ENCODE data around the gene PLA2G2C.
"Not testable (repeated sequence)": the region's sequence is repeated elsewhere in the genome, so short reads cannot be mapped to it uniquely, and the experiment has no call there.

Gene PLA2G2C

DNA sequence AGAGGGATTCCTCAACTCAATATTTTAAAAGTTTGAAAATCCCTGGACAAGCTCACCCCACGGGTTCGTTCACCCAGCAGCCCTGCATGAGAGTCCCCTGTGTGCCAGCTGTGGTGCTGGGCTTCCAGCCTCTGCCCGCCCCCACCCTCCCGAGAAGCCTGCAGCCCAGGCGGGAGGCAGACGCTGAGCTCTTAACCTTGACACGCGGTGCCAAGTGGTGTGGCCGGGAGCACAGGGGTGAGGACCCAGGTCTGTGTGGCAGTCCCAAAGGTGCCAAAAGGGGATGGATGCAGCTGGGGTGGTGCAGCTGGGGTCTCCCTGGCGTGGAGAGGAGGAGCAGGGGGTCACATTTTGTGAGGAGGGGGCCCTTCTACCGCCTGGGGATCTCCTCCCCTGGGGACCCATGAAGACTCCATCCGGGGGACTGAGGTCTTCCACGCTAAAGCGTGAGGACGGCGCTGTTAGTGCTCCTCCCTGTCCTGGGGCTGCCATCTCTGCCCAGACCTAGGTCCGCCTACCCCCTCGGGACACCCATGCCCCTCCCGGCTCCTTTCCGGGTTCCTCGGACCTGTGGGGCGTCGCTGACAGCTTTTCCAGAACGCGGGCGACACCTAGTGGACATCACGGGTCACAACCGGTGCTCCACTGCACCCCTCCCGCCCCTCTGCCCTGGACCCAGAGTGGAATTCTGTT is 34.3 kb downstream of the PLA2G2C start:
- peak; percentile 61 to 70 for DNase-seq

DNA sequence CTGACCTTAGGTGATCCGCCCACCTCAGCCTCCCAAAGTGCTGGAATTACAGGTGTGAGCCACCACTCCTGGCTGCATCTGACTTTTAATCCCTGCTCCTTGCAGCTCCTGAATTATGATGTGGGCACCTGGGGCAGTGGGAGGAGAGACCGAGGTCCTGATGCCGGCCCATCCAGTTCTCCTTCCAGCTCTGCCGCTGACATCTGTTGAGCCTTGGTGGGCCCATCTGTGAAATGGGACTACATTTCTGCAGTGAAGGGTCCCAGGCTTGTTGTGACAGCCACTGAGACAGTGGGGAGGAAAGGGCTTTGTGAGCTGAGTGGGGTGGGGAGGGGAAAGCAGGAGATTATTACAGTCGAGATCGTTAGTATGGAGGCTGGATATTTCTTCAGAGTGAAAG is 35.3 kb downstream of the PLA2G2C start:
- no peak for DNase-seq

DNA sequence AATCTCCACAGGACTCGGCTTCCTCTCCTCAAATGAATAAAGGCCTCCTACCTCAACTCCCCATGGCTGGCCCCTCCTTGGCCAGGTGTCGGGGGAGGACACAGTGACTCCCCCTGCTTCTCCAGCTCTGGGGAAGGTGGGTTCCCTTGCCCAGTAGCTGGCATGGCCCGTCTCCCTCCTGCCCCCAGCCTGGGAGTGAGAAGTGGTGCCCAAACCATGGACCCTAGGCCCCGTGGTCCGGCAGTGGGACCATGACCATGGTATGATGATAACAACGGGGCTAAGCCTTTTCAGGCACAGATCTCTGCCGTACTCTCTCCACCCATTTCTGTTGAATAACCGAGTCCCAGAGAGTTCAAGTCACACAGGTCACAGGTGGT is 36.0 kb downstream of the PLA2G2C start:
- DNase-seq = no peak

DNA sequence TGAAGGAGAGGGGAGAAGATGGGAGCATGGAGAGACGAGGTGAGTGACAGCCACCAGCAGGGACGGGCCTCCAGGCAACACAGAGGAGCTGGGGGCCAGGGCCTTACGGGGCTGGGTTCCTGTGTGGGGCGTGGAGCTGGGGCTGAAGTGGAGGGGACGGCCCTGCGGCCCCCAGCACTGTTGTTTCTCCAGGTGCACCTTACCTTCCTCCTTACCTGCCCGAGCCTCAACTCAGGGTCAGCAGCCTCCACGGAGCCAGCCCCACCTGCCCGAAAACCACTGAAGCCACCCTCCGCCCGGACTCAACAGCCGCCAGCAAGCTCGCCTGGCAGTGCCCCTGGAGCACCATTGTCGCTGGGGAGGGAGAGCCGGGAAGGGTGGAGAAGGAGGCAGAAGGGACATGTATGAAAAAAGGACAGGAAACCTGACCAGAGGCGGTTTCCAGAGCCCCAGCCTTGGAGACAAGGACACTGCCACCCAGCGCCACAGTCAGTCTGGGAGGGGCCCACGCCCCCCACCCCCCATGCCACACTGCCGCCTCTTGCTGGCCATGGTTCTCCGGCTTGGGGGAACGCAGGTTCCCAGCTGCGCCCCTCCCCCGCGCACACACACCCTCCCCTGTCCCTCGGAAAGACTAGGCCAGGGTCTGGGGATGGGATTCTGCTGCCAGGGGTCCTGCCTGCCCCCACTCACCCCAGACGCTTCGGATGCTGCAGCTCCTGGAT is 36.6 kb downstream of the PLA2G2C start:
- DNase-seq = no peak

DNA sequence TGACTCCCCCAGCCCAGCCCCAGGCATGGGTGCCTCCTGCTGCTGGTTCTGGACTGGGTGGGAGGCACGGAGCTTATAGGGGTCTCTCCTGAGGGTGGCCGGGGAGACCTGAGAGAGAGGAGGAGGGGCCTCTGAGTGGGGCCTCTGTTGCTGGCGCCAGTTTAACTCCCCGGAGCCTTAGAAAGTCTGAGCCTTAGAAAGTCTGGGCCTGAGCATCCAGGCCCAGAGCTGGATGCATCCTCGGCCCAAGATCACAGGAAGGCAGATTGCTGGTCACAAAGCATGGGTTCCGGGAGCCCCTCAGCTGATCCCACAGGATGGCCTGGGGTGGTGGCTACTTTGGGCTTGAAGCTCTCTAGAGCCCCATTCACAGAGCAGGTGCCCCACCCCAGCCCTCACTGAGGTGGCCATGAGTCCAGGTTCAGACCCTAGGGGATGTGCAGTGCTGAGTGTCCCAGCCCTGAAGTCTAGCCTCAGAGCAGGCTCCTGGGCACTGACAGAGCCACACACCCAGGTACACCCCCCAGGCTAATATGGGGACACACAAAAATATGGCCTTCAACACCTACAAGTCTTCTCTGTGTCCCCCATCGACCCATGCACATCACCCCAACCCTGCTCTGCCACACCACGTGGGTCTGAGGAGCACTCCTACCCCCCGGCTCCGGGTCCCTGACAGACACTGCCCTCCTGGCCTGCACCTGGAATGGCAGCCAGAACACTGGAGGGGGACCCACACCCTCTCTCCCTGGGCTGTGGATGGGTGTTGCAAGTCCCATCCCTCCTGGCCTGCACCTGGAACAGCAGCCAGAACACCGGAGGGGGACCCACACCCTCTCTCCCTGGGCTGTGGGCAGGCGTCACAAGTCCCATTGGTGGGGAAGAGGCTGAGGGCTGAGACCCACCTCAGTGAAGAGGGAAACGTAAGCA is 37.5 kb downstream of the PLA2G2C start:
- DNase-seq = no peak

DNA sequence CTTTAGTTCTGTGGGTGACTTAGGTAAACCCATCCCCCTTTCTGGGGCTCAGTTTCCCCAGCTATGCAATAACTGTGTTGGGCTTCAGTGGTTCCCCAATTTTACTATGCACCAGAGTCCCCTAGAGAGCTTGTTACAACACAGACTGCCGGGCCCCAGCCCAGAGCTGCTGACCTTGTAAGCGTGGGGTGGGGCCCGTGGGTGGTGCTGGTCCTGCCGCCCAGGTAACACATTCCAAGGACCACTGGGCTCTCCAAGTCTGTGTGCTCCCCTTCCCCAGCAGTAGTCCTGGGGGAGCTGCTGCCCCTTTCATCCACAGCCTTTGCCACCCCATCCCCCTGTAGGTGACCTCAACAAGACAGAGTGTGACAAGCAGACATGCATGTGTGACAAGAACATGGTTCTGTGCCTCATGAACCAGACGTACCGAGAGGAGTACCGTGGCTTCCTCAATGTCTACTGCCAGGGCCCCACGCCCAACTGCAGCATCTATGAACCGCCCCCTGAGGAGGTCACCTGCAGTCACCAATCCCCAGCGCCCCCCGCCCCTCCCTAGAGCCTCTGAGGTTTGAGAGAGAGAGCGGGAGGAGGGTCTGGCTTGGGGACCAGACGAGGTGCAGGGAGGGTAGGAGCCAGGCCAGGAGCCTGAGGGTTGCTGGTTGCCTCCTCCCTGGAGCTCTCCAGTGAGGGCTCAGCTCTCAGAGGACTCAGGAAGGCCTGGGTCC is 38.3 kb downstream of the PLA2G2C start:
- no peak for DNase-seq

DNA sequence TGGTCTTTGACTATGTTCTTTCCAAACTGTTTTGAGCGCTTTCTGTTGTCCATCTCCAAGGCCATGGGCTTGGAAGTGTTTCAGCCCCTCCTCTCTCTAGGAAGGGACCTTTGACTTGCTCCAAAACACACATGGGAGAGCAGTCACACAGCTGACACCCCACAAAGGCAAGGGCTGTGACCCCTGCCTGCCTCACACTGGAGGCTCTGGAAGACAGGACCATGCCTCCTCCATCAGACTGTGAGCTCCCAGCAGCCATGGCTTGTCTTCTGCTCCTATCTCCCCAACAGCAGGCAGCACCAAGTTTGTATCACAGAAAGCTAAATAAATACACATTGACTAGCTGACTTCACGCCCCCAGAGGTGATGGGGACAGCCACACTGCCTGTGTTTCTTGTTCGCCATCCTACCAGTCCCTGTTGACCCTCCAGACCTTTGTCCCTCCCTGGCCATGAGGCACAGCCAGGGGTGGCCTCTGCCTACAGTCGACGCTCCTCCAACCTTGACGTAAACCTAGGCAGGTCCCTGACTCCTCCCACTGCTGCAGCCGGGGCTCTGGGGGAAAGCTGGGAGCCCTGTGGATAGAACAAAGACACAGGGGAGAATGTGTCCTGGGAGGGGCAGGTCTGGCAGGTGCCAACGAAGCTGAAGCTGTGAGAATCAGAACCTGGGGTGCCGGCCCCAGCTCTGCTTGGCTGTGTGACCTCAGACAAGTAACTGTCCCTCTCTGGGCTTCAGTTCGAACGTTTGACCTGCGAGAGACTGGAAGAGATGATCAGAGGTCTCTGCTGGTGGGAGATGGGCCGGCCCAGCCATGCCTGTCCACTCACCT is 42.4 kb downstream of the PLA2G2C start:
- no peak for DNase-seq

DNA sequence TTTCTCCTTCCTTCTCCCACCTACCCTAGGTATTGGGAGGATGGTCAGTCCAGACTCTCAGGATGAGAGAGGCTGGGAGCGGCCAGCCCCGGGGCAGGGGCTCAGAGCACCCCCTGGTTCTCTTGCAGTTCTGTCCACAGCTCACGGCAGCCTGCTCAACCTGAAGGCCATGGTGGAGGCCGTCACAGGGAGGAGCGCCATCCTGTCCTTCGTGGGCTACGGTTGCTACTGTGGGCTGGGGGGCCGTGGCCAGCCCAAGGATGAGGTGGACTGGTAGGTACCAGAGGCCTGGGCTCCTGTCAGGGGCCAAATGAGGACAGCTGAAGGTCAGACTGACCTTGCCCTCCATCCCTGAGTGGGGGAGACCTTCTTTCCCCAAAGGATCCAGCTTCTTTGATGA is 43.0 kb downstream of the PLA2G2C start:
- no peak for DNase-seq

DNA sequence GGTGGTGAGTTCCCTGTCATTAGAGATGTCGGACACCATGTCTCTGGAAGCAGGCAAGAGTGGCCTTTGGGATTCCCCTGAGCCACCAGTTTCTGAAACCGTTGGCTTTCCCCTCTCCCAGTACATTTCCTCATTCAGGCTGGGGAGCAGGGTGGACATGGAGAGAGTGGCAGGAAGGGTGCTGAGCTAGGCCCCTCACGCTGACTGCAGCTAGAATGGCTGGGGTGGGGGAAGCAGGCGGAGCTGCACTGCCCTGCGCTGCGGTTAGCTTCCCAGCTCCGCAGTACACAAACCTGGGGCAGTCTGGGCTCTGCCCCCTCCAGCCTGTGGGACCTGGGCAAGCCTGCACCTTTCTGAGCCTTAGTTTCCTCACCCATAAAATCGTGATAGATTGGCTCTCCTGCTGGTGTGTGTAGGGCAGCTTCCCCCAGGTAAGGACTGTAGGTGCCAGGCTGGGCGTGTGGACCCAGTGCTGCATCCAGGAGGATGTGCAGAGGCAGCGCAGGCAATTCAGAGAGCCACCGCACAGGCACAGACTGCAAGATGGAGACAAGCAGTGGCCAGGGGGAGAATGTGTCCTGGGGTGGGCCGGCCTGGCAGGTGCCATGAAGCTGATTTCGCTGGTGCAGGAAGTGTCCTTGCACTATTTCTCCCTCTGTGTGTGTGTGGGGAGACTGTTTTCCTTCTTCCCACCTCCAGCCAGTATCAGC is 44.2 kb downstream of the PLA2G2C start:
- no peak for DNase-seq

DNA sequence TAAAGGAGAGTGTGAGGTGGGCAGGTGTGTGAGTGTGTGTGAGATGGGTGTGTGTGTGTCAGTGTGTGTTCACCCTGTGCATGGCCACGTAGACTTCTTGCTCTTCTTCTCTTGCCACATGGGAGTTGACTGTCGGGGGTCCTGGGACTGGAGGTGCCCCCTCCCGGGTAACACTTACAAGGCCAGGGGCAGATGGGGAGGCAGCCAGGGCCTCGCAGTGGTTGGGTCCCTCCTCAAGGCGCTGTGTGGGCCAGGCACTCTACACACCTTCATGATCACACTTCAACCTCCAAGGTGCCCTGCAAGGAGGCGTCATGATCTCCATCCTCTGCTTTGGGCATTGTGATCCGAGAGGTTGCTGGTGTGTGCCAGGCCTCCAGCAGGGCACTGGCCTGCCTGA is 44.9 kb downstream of the PLA2G2C start:
- DNase-seq = no peak

DNA sequence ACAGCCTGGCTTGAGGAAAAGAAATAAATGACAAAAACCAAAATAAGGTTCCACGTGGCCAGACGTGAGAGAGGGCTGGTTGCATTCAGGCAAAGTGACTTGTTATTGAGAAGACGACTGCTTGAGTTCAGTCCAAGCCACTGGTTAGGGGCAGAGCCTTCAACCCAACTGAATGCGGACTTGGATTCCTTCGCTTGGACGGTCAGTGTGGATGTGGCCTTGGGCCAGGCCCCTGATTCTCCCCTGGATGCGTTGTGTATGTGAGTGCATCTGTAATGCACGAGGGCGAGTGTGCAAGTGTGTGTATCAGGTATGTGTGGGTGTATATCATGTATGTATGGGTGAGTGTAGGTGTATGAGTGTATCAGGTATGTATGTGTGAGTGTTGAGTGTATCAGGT is 45.3 kb downstream of the PLA2G2C start:
- DNase-seq = no peak

DNA sequence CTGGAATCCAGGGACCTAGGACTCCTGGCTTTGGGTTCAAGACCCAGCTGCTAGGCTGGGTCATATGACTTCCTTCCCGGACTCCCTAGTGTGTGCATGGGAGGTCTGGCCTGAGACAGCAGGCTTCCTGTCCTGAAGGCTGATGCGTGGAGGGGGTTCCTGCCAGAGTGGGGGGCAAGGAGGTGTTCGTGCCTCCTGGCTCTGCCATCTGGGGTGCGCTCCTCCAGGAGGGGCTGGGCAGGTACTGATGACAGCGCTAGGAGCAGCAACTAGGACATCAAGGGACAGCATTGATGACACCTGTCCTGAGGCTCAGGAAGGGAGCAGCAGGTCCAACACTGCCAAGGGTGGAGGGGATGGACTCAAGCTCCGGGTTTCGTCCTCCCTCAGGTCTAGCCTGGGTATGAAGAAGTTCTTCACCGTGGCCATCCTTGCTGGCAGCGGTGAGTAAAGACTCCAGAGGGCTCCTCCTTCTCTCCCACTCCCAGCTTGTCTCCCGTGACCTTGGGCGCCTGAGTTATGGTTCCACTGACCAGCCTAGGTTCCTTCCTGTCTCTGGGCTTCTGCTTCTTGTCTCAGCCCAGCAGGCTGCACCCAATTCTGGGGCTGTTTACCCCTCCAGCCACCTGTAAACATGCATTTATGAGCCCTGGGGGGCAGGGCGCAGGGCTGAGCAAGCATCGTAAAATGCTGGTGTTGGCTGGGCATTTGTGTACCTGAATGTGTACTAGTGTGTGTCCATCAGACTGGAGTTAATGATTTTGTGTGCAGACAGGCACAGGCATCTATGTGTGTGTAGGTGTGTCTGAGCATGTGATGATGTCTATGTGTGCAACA is 46.3 kb downstream of the PLA2G2C start:
- no peak for DNase-seq

DNA sequence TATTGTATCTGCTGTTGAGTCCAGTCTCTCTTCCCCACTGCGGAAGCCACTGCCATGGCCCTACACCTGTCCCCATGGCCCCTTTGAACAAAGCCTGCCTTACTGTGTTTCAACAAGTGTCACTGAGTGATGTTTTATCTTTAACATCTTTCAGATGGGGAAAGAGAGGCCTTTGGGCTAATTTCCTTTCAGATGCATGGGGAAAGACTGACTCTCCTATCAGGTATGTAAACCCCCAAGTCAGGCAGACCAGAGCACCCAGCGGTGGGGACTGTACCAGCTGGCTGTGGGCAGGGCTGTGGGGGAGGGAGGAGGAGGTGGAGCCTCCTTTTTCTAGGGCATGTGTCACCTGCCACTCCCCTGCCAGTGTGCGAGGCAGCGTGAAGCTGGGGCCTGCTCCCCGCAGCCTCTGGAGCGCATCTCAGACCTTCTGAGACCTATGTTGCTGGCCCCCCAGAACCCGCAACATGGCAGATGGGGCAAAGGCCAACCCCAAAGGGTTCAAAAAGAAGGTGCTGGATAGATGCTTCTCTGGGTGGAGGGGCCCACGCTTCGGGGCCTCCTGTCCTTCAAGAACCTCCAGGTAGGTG is 47.3 kb downstream of the PLA2G2C start, which contains the start of gene PLA2G2F:
Gene PLA2G2F (plus strand): TSS at position 363 of the 590 bp plus-strand sequence. CDS start 105 bp downstream, at position 468.
- DNase-seq = no peak

DNA sequence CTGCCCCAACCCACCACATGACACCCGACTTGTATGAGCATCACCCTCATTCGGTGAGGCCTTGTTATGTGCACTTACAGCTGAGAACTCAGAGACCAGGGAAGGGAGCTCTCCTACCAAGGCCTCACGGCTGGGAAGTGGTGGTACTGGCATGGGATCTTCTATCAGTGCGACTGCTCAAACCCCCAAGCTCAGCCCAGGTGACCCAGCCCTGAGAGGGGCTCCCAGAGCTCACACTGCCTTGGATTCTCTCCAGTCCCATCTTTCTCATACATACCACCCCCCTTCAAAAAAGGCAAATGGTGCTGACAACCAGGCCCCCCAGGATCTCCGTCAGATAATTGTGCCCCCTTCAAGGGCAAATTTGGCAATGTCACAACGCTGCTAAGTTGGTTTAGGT is 48.0 kb downstream of the PLA2G2C start:
- DNase-seq = no peak

DNA sequence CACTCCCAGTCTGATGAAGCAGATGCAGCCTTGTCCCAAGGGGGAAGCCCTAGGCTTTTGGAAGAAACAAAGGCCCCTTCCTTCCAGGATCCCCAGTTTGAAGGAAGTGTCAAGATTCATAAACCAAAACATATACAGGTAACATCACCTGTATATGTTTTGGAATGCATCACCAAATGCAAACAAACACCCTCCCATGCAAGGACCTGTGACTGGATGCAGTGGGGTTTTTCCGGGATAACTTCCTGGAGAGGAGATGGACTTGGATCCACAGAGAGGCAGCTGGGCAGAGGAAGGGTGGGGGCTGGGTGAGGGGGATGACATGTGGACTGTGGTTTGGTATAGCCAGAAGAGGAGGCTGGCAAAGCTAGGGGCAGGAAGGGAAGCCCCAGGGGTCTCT is 48.7 kb downstream of the PLA2G2C start:
- DNase-seq = no peak

DNA sequence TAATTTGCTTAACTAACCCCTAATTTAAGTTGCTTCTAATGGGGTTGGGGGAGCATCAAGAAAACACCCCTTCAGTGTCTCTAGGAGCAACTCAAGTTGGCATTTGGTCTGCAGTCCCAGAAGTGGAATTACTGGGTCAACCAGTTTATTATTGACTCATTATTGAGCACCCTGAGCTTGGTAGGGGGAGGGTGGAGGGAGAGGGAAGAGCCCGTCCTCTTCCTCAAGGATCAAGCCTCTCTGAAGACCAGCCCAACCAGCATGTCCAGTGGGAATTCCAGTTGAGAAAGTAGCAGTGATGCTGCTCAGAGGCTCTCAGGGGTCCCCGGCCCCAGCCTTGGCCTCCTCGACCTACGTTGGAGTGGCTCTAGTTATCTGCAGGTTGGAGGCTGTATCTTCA is 49.3 kb downstream of the PLA2G2C start:
- no peak for DNase-seq

DNA sequence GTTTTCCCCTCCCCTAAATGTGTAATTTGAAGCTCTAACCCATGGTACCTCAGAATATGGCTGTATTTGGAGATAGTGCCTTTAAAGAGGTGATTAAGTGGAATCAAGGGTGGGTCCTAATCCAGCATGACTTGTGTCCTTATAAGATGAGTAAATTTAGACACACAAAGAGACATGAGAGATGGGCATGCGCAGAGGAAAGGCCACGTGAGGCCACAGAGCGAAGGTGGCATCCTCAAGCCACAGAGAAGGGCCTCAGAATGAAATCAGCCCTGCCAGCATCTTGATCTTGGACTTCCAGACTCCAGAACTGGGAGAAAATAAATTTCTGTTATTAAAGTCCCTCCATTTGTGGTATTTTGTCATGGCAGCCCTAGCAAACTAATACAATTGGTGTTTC is 50.1 kb downstream of the PLA2G2C start:
- no peak for DNase-seq

DNA sequence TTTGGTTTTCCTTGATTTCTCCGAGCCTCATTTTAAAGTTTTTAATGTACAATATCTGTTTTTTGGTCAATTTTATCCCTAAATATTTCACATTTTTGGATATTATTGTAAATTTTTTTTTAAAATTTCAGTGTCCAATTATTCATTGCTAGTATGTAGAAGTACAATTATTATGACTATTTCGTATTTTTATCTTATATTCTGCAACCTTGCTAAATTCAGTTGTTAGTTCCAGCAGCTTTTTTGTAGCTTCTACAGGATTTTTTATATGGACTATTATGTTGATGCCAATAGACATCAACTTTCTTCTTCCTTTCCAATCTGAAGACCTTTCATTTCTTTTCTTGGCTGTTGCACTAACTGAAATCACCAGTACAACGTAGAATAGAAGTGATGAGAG is 51.3 kb downstream of the PLA2G2C start:
- DNase-seq = no peak

DNA sequence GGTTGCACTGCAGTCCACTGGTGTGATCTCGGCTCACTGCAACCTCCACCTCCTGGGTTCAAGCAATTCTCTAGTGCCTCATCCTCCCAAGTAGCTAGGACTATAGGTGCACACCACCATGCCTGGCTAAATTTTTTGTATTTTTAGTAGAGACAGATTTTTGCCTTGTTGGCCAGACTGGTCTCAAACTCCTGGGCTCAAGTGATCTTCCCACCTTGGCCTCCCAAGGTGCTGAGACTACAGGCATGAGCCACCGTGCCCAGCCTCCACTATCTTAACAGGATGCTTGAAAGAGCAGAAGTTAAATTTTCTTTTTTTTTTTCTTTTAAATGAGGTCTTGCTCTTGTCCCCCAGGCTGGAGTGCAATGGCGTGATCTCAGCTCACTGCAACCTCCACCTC is 55.8 kb downstream of the PLA2G2C start:
- DNase-seq = not testable (repeated sequence)

Data from inflammatory macrophage (primary cell).